ENCODE data around the gene TRMT61A. TPM values are rescaled to one million over a fixed set of nuclear protein-coding genes. Genes with fewer than 3 reads are reported as not detected.

The TRMT61A gene
- total RNA-seq, 1 experiment from 2014 or later, result 14.9 TPM

DNA sequence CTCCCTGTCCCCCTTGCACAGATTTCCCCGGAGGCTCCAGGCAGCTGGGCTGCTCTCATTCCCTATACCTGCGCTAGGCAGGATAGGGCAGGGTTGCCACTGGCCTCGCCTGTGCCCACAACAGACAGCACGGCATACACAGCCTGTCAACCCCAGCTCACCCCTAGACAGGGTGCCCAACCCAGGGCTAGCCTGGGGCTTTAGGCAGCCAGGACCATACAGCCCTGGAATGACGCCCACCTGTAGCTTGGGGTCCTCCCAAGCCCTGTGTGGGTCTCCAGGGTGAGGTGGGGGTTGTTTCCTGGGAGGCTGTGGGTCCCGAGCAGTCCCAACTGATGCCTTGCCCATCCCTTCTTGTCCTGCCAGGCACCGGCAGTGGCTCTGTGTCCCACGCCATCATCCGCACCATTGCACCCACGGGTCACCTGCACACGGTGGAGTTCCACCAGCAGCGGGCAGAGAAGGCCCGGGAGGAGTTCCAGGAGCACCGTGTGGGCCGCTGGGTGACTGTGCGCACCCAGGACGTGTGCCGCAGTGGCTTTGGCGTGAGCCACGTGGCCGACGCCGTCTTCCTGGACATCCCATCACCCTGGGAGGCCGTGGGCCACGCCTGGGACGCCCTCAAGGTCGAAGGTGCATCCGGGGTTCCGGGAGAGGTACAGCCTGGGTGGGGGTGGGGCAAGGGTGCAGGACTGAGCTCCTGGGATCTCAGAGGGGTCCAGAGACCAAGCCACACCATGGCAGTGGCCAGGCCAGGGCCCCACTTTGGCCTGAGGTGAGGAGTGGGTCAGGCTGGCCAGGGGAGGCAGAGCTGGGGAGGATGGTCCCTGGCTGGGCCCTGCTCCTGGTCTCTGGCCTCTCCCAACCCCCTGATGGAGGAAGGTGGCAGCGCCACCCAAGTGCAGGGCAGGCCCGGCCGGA is 3.5 kb downstream of the TRMT61A start:
- POLR2A ChIA-PET, result interaction anchor here (2.8 kb wide), 1 partner anchor 11 kb away, joined by 9 read pairs; the partner anchor contains the start of gene CKB
- H3K9ac ChIP-seq (ENCODE audit: low read length), result no peak overlapping the region
- no peak overlapping the region for H3K27ac ChIP-seq (ENCODE audit: low read depth, low read length)
- no peak overlapping the region for H2AFZ ChIP-seq (ENCODE audit: low read depth, low read length, poor library complexity, severe bottlenecking)
- peaks cover 30% of the 10 kb centered on the region for H3K79me2 ChIP-seq (ENCODE audit: insufficient read depth, low read length)
- TF ChIP-seq REST (IDR thresholded peaks at IDR 0.05; ENCODE audit: low read depth) (no peak), TCF7L2 (IDR thresholded peaks at IDR 0.05; ENCODE audit: borderline replicate concordance, extremely low read depth, insufficient read depth, insufficient read length) (no peak), EZH2 (IDR thresholded peaks at IDR 0.05) (no peak), FOSL1 (IDR thresholded peaks at IDR 0.05; ENCODE audit: low read depth) (no peak), POLR2AphosphoS5 (IDR thresholded peaks at IDR 0.05; ENCODE audit: low read depth, low read length) (no peak), ELF1 (IDR thresholded peaks at IDR 0.05; ENCODE audit: borderline replicate concordance, low read depth) (no peak), RAD21 (IDR thresholded peaks at IDR 0.05; ENCODE audit: low read depth) (no peak), YY1 (IDR thresholded peaks at IDR 0.05; ENCODE audit: extremely low read depth, insufficient replicate concordance, low read depth, low read length) (no peak), EGR1 (IDR thresholded peaks at IDR 0.05; ENCODE audit: low read depth) (no peak), EZH2phosphoT487 (IDR thresholded peaks at IDR 0.05; ENCODE audit: borderline replicate concordance) (no peak), POLR2A (IDR thresholded peaks at IDR 0.05; ENCODE audit: borderline replicate concordance, extremely low read depth, insufficient read depth, insufficient read length) (no peak), JUND (IDR thresholded peaks at IDR 0.05) (no peak), ZBTB33 (IDR thresholded peaks at IDR 0.05; ENCODE audit: extremely low read depth, insufficient replicate concordance, low read length) (no peak), SP1 (IDR thresholded peaks at IDR 0.05; ENCODE audit: low read depth) (no peak), ZFX (IDR thresholded peaks at IDR 0.05) (no peak), CEBPB (IDR thresholded peaks at IDR 0.05; ENCODE audit: low read depth) (no peak), SIN3A (IDR thresholded peaks at IDR 0.05; ENCODE audit: low read depth) (no peak)
- TF ChIP-seq, protein P1, sequence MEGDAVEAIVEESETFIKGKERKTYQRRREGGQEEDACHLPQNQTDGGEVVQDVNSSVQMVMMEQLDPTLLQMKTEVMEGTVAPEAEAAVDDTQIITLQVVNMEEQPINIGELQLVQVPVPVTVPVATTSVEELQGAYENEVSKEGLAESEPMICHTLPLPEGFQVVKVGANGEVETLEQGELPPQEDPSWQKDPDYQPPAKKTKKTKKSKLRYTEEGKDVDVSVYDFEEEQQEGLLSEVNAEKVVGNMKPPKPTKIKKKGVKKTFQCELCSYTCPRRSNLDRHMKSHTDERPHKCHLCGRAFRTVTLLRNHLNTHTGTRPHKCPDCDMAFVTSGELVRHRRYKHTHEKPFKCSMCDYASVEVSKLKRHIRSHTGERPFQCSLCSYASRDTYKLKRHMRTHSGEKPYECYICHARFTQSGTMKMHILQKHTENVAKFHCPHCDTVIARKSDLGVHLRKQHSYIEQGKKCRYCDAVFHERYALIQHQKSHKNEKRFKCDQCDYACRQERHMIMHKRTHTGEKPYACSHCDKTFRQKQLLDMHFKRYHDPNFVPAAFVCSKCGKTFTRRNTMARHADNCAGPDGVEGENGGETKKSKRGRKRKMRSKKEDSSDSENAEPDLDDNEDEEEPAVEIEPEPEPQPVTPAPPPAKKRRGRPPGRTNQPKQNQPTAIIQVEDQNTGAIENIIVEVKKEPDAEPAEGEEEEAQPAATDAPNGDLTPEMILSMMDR (IDR thresholded peaks at IDR 0.05 in 2 of 3, conservative IDR thresholded peaks at IDR 0.05 in 1 of 3; ENCODE audit: borderline replicate concordance in 1 of 3, insufficient read depth in 1 of 3, low read depth in 2 of 3, low read length in 2 of 3), result no peak
- TF ChIP-seq, protein P2, sequence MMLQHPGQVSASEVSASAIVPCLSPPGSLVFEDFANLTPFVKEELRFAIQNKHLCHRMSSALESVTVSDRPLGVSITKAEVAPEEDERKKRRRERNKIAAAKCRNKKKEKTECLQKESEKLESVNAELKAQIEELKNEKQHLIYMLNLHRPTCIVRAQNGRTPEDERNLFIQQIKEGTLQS (IDR thresholded peaks at IDR 0.05), result no peak
- no peak overlapping the region for H3K4me2 ChIP-seq (ENCODE audit: low read length)
- H3K4me1 ChIP-seq (ENCODE audit: control insufficient read depth in 1 of 2, insufficient read depth in 2 of 2, low read length in 2 of 2), result peaks cover 10 to 28% of the 10 kb centered on the region in 2 experiments; a peak in 3 of 4 replicates
- peaks cover 0 to 17% of the 10 kb centered on the region in 2 experiments; a peak in 2 of 4 replicates for H3K36me3 ChIP-seq (ENCODE audit: control insufficient read depth in 1 of 2, insufficient read depth in 2 of 2, low read length in 2 of 2)
- no peak overlapping the region for H3K4me3 ChIP-seq (replicated peaks in 1 of 2; ENCODE audit: low read depth in 1 of 2, low read length in 2 of 2)
- intact Hi-C loops (cut with micrococcal nuclease), result no loop called here
- no peaks in the 10 kb centered on the region for H4K20me1 ChIP-seq (ENCODE audit: insufficient read depth)
- DNase-seq (ENCODE audit: low read depth, low spot score), result no peak
- RAD21 ChIA-PET (ENCODE audit: low non-redundant PET in 1 of 2, low total read pairs in 2 of 2, uncharacterized antibody in 2 of 2, unreplicated experiment in 2 of 2), result no interaction called here
- no peak for ATAC-seq
- H3K9me2 ChIP-seq (ENCODE audit: insufficient read depth), result no peaks in the 10 kb centered on the region
- no TSS peak for BruUV-seq (replicated peaks)
- no peaks in the 10 kb centered on the region for H3K27me3 ChIP-seq (ENCODE audit: insufficient read depth, low read length)
- CTCF ChIA-PET, result no interaction called here
- H3K9me3 ChIP-seq (ENCODE audit: control insufficient read depth in 1 of 2, insufficient read depth in 1 of 2, low read depth in 1 of 2, low read length in 2 of 2), result no peaks in the 10 kb centered on the region
